Bone marrow (tissue), 2 donors: ENCODE results near the gene SF3B6.
"Not testable (repeated sequence)": the region's sequence is repeated elsewhere in the genome, so short reads cannot be mapped to it uniquely, and the experiment has no call there.

Experiments
- DNase-seq, 2 donors: peaks; one replicate each; lab custom pipeline; 2025; lab: John Stamatoyannopoulos, UW

The SF3B6 gene

GRCh38 chr2:24093270-24093669 is 17.1 kb upstream of the SF3B6 start:
- DNase-seq = not testable (repeated sequence)

DNA sequence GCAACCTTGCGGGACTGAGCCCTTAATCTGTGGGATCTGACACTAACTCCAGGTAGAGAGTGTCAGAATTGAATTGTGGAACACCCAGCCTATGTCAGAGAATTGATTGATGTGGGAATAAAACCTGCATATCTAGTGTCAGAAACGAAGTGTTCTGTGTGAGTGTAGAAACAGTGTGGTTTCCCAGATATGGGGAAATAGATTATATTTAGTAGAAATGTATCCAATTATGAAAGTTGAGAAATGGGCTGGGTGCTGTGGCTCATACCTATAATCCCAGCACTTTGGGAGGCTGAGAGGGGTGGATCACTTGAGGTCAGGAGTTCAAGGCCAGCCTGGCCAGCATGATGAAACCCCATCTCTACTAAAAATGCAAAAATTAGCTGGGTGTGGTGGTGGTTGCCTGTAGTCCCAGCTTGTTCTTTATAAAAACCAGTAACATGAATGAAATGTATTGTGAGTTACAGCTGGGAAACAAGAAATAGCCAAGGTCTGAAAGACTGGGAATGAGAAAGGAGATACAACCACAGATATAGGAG is 12.8 kb upstream of the SF3B6 start:
- no peak for DNase-seq

DNA sequence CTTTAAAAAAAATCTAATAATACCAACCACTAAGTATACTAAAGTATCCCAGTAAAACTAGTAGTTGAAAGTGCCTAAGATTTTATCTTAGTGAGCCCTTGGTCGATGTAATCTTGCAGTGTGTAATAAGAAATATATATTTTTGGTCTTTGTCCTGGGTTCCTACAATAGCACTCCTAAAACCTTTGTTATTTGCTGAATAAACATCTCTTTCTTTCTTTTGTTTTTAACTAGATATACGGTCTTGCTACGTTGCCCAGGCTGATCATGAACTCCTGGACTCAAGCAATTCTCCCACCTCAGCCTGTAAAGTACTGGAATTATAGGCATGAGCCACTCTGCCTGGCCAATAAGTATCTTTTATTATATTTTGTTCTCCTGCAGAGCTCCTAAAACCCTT is 10.9 kb upstream of the SF3B6 start:
- DNase-seq = no peak

DNA sequence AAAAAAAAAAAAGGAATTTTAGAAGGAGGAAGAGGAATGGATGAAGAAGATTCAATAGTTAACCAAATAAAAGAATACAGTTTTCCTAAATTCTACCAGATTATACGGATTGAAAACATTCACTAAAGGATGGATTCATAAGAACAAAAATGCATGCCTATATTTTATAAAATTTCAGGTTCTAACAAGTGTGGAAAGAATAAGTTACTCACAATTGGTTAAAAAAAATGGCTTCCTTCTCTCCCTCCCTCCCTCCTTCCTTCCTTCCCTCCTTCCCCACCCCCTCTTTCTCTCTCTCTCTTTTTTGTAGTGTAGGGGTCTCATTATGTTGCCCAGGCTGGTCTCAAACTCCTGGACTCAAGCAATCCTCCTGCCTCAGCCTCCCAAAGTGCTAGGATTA is 10.1 kb upstream of the SF3B6 start:
- no peak for DNase-seq

GRCh38 chr2:24085200-24085489 is 9.0 kb upstream of the SF3B6 start:
- DNase-seq = no peak

GRCh38 chr2:24084386-24085199 is 8.5 kb upstream of the SF3B6 start, which contains the start of gene TP53I3:
Gene TP53I3, minus strand, starts transcription at chr2:24084834. Its CDS starts 508 bp downstream, at chr2:24084326.
- DNase-seq = peak; percentile 78 to 93

GRCh38 chr2:24083567-24084385 is 7.7 kb upstream of the SF3B6 start:
- DNase-seq = peak; percentile 80 to 88

GRCh38 chr2:24082787-24083566 is 6.9 kb upstream of the SF3B6 start:
- no peak for DNase-seq

DNA sequence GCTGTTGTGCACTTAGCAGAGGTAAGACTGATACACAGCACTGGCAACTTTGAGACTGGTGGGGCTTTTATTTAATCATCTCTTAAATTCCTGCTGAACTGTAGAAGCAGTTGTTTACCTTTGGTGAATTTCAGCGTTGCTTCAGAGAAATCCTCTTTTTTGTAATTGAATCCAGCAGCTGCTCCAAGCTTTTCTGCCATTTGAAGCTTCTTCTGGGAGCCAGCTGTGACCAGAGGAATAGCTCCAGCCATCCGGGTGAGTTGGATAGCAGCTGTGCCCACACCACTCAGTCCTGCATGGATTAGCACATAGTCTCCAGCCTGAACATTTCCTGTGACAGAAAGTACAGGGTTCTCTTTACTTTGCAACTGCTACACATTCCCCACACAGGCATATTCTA is 4.6 kb upstream of the SF3B6 start:
- no peak for DNase-seq

DNA sequence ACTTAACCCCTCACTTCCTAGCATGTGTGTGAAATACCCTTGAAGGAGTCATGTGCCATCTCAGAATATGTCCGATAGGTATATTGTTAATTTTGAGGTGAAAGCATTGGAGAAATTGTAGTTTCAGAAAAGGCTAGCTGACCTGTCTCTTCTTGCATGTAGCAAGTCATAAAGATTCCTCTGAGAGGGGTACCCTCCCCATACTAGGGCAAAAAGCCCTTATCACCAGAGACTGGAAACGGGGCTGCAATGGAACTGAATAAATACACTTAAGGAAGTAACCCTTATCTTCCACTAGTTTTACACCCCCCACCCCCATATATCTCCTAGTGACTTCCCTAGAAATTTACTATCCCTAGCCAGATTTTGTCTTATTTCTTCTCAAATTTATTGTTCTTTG is 1.8 kb upstream of the SF3B6 start:
- DNase-seq = no peak

DNA sequence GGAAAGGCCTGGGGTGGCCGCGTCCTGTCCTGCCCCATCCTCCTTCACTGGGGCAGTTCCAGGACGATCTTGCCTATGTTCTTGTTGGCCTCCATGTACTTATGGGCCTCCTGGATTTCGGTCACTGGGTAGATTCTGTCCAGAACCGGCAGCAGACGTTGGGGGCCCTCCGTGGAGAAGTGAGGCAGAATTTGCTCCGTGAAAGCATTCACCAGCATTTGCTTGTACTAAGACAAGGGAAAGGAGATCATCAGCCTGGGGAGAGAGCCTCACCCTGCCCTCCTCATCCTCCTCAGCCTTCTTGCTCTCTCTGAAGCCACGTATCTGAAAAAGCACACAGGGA is 1.4 kb upstream of the SF3B6 start:
- no peak for DNase-seq

GRCh38 chr2:24076849-24077534 is 866 bp upstream of the SF3B6 start:
- DNase-seq = no peak

DNA sequence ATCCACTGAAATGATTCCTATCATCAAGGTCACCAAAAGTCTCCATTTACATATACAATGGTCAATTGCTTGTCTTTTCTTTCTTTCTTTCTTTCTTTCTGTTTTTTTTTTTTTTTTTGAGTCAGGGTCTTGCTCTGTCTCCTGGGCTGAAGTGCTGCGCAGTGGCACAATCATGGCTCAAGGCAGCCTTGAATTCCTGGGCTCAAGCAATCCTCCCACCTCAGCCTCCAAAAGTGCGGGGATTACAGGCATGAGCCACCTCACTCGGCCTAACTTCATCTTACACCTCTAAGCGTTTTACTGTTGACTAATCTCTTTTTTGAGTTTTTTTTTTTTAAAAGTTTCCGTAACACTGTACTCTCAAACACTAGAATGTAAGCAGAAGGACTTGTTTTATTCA is 867 bp downstream of the SF3B6 start:
- no peak for DNase-seq

DNA sequence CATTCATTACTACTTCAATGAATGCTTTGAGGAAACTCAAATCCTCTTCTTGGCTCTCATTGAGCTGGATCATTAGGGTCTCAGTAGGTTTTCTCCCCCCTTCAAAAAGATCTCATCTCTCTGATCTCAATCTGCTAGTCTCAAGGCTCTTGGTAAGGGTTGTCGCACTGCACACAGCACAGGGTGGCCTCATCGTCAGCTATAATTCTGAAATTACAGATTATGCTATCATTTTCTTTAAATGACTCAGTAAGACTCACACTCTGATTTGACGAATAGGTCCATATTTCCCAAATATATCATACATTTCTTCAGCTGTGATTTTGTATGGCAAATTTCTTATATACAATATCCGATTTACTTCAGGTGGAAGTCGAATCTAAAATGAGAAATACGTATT is 2.3 kb downstream of the SF3B6 start:
- DNase-seq = no peak

GRCh38 chr2:24072259-24072658 is 3.9 kb downstream of the SF3B6 start:
- DNase-seq = no peak

DNA sequence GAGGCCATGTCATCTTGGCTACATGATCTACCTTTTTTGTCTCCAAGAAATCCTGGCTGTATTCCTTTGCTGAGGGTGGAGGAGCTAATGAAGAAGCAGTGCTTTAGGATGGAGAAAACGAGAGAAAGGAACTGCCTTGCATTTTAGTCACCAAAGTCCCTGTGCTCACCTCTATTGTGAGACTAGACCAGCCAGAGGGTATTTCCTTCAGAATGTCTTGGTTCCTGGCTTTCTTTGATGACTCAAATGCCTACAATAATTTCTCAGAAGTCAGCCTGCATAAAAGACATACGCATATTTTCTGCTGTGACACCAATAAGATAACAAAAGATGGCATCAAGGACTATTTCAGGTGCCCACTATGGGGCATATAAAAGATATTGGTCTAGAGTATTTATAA is 10.8 kb downstream of the SF3B6 start:
- DNase-seq = no peak

DNA sequence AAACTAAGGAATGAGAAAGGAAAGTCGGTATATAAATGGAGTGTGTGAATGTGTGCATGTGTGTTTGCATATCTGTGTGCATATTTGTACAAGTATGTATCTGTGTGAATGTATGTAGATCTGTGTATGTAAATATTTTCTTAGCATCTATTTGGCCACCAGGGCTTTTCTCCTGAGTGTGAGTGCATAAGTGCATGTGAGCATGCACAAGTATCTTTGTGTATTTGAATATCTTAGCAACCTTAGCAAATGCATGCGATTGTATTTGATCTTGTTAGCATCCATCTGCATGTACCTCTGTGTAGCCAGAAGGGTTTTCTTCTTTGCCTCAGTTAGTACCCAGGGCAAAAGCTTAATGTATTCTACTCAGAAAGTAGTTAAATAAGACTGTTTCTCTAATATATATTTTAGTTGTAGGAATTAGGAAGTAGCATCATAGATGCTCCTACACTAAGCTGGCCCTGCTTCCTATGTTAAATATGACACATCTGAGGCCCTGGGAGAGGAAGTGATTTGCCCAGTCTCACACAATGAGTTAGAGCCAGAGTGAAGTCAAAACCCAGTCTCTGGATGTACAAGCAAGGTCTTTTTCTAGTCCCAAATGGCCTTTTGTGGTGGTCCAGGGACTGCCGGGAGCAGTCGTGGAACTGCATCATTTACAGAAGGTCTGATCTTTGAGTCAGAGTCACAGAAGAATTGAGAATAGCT is 17.4 kb downstream of the SF3B6 start:
- no peak for DNase-seq

DNA sequence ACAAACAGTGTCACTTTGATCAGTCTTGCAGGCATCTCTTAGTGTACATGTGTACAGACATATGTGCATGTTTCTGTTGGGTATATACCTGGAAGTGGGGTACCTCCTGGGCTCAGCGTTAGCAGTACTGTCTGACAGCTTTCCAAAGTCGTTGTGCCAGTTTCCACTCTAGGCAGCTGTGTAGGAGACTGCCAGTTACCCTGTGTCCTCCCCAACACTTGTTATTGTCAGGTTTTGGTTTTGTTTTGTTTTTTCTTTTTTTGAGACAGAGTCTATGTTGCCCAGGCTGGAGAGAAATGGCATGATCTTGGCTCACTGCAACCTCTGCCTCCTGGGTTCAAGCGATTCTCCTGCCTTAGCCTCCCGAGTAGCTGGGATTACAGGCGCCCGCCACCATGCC is 20.4 kb downstream of the SF3B6 start:
- DNase-seq = no peak

GRCh38 chr2:24054366-24055010 is 21.6 kb downstream of the SF3B6 start:
- no peak for DNase-seq

- DNase-seq = no peak
Observed at GRCh38 chr2:24052951-24053350, 23.2 kb downstream of the SF3B6 start.

- no peak for DNase-seq
Observed at GRCh38 chr2:24051833-24052232, 24.3 kb downstream of the SF3B6 start.
